ENCODE results near the gene TUSC2. TPM values are rescaled to one million over a fixed set of nuclear protein-coding genes. Genes with fewer than 3 reads are reported as not detected.
A peak's percentile ranks its signal among the peaks of the same experiment; 100 is the strongest.

Gene TUSC2
- total and polyA plus RNA-seq, 2 of the 13 experiments (the other 11 are each of a cell fraction or from before 2014, with no cell fraction given): 36.7 to 39.1 TPM

DNA sequence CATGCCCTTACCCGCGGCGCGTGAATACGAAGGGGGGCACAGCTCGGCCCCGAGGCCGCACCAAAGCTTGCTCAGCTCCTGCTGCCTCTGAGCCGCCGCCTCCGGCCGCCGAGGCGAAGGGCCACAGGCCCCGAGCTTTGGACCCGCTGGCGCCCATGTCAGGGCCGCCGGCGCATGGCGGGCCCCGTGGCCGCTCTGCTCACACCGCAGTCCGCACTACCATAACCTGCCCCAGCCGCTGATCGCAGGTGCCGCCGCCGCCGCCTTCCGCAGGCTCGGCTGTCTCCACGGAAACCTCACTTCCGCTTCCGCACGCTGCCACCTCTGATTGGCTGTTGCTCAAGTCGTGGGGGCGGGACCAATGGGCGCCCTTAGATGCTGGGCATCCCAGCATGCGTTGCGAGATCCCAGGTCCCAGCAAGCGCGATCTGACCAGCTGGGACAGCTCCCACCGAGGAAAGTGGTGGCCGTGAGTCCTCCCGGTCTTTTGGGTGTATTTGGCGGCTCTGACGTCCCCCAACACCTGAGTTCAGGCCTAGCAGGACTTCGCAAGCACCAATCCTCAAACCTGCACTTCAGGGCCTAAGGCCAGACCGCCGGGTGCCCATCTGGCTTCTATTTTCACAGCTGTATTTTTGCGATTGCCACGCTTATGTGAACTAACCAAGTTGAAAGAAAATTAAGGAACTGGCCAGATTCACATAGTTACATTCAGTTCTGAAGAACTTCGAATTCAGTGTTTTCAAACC, at the start of gene TUSC2 (continued):
- TF ChIP-seq, protein P1, sequence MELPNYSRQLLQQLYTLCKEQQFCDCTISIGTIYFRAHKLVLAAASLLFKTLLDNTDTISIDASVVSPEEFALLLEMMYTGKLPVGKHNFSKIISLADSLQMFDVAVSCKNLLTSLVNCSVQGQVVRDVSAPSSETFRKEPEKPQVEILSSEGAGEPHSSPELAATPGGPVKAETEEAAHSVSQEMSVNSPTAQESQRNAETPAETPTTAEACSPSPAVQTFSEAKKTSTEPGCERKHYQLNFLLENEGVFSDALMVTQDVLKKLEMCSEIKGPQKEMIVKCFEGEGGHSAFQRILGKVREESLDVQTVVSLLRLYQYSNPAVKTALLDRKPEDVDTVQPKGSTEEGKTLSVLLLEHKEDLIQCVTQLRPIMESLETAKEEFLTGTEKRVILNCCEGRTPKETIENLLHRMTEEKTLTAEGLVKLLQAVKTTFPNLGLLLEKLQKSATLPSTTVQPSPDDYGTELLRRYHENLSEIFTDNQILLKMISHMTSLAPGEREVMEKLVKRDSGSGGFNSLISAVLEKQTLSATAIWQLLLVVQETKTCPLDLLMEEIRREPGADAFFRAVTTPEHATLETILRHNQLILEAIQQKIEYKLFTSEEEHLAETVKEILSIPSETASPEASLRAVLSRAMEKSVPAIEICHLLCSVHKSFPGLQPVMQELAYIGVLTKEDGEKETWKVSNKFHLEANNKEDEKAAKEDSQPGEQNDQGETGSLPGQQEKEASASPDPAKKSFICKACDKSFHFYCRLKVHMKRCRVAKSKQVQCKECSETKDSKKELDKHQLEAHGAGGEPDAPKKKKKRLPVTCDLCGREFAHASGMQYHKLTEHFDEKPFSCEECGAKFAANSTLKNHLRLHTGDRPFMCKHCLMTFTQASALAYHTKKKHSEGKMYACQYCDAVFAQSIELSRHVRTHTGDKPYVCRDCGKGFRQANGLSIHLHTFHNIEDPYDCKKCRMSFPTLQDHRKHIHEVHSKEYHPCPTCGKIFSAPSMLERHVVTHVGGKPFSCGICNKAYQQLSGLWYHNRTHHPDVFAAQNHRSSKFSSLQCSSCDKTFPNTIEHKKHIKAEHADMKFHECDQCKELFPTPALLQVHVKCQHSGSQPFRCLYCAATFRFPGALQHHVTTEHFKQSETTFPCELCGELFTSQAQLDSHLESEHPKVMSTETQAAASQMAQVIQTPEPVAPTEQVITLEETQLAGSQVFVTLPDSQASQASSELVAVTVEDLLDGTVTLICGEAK (IDR thresholded peaks at IDR 0.05): peak; percentile 57
- TF ChIP-seq, protein P1 (CRISPR knock-in tag; IDR thresholded peaks at IDR 0.05): 0 out of 2 replicates have a peak, but pooled peaks have one; percentile 58
- TF ChIP-seq TCF12 (IDR thresholded peaks at IDR 0.05): no peak
- TF ChIP-seq TCF12 (CRISPR knock-in tag; IDR thresholded peaks at IDR 0.05): no peak
- TF ChIP-seq ZNF660 (CRISPR knock-in tag; IDR thresholded peaks at IDR 0.05; ENCODE audit: borderline replicate concordance, low read depth): no peak
- no peak; the same call in 1 of the 2 replicates for TF ChIP-seq ZNF768 (CRISPR knock-in tag; IDR thresholded peaks at IDR 0.05)
- TF ChIP-seq, protein P2, sequence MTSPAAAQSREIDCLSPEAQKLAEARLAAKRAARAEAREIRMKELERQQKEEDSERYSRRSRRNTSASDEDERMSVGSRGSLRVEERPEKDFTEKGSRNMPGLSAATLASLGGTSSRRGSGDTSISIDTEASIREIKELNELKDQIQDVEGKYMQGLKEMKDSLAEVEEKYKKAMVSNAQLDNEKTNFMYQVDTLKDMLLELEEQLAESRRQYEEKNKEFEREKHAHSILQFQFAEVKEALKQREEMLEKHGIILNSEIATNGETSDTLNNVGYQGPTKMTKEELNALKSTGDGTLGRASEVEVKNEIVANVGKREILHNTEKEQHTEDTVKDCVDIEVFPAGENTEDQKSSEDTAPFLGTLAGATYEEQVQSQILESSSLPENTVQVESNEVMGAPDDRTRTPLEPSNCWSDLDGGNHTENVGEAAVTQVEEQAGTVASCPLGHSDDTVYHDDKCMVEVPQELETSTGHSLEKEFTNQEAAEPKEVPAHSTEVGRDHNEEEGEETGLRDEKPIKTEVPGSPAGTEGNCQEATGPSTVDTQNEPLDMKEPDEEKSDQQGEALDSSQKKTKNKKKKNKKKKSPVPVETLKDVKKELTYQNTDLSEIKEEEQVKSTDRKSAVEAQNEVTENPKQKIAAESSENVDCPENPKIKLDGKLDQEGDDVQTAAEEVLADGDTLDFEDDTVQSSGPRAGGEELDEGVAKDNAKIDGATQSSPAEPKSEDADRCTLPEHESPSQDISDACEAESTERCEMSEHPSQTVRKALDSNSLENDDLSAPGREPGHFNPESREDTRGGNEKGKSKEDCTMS (CRISPR knock-in tag; conservative IDR thresholded peaks at IDR 0.05): no peak
- TF ChIP-seq, protein P3, sequence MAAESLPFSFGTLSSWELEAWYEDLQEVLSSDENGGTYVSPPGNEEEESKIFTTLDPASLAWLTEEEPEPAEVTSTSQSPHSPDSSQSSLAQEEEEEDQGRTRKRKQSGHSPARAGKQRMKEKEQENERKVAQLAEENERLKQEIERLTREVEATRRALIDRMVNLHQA (CRISPR knock-in tag; IDR thresholded peaks at IDR 0.05): no peak
- TF ChIP-seq ZNF451 (CRISPR knock-in tag; IDR thresholded peaks at IDR 0.05): no peak
- TF ChIP-seq, protein P4, sequence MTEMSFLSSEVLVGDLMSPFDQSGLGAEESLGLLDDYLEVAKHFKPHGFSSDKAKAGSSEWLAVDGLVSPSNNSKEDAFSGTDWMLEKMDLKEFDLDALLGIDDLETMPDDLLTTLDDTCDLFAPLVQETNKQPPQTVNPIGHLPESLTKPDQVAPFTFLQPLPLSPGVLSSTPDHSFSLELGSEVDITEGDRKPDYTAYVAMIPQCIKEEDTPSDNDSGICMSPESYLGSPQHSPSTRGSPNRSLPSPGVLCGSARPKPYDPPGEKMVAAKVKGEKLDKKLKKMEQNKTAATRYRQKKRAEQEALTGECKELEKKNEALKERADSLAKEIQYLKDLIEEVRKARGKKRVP (CRISPR knock-in tag; IDR thresholded peaks at IDR 0.05): 0 out of 4 replicates have a peak, but pooled peaks of 1 of the 2 experiments have one; percentile 11
- TF ChIP-seq AGO2 (optimal IDR thresholded peaks at IDR 0.05; ENCODE audit: low read depth, low read length): peak; percentile 82
- TF ChIP-seq KMT2A (CRISPR knock-in tag; IDR thresholded peaks at IDR 0.05): peak; percentile 91; the same call in 1 of the 2 replicates
- TF ChIP-seq IRX3 (CRISPR knock-in tag; IDR thresholded peaks at IDR 0.05; ENCODE audit: borderline replicate concordance, low read depth): no peak
- no peak; the same call in 1 of the 2 replicates for TF ChIP-seq TBP (CRISPR knock-in tag; IDR thresholded peaks at IDR 0.05)

Data from HepG2 (cell line).